Chondrocyte (in vitro differentiated cells): ENCODE data around the gene PCGF6. TPM values are rescaled to one million over a fixed set of nuclear protein-coding genes. Genes with fewer than 3 reads are reported as not detected.

Experiments
- DNase-seq: peaks from one replicate; pipeline ENCODE4 v3.0.0; 2021; ENCODE audit warnings: mixed read lengths, low spot score
- H3K27ac Mint-ChIP-seq: one replicate; pipeline ENCODE4 v1.8.0; 2021; ENCODE audit warnings: mild to moderate bottlenecking, moderate library complexity, mixed read lengths; ENCODE audit not compliant: unreplicated experiment
- H3K27me3 Mint-ChIP-seq: 2 replicates; pipeline ENCODE4 v1.8.0; 2021; ENCODE audit warnings: low read depth, mixed read lengths
- H3K36me3 Mint-ChIP-seq: 2 replicates; pipeline ENCODE4 v1.8.0; 2021; ENCODE audit warnings: low read depth, mixed read lengths
- H3K4me1 Mint-ChIP-seq: 2 replicates; pipeline ENCODE4 v1.8.0; 2021; ENCODE audit warnings: low read depth, mild to moderate bottlenecking, mixed read lengths
- H3K4me3 Mint-ChIP-seq: one replicate; pipeline ENCODE4 v1.8.0; 2021; ENCODE audit warnings: mild to moderate bottlenecking, moderate library complexity, mixed read lengths; ENCODE audit not compliant: unreplicated experiment
- H3K9me3 Mint-ChIP-seq: 2 replicates; pipeline ENCODE4 v1.8.0; 2021; ENCODE audit warnings: low read depth, mixed read lengths
- CTCF ChIP-seq: fragments of 200-600 bp; sonication (generic); IDR thresholded peaks from 2 replicates; pipeline ENCODE4 v1.5.0; 2021; ENCODE audit warnings: antibody characterized with exemption, mild to moderate bottlenecking, moderate library complexity
- total RNA-seq: library from RNA; stranded (reverse); gene quantifications from 3 replicates; pipeline ENCODE4 v1.2.1, GENCODE V29; 2021

PCGF6 gene
- total RNA-seq, 1 donor from 2014 or later: 11.4 TPM

GRCh38 chr10:103278862-103279298 lies 72.1 kb downstream of the PCGF6 start:
- Mint-ChIP-seq H3K9me3 (no peaks in the 10 kb centered on the region), H3K27me3 (peaks cover 11% of the 10 kb centered on the region), H3K4me1 (peaks cover 28% of the 10 kb centered on the region), H3K27ac (no peak overlapping the region), H3K36me3 (peaks cover 6% of the 10 kb centered on the region), H3K4me3 (peak overlapping the region; percentile 62)
- DNase-seq: no peak
- no peak for TF ChIP-seq CTCF

GRCh38 chr10:103278537-103278823 lies 72.5 kb downstream of the PCGF6 start:
- no peak for TF ChIP-seq CTCF
- H3K27ac Mint-ChIP-seq: no peak overlapping the region
- H3K27me3 Mint-ChIP-seq: peaks cover 11% of the 10 kb centered on the region
- peaks cover 32% of the 10 kb centered on the region for H3K4me1 Mint-ChIP-seq
- no peaks in the 10 kb centered on the region for H3K9me3 Mint-ChIP-seq
- H3K36me3 Mint-ChIP-seq: peaks cover 6% of the 10 kb centered on the region
- peak overlapping the region; percentile 62 for H3K4me3 Mint-ChIP-seq
- DNase-seq: no peak

GRCh38 chr10:103277713-103278536 lies 73.0 kb downstream of the PCGF6 start:
- no peaks in the 10 kb centered on the region for H3K9me3 Mint-ChIP-seq
- peak overlapping the region; percentile 64 for H3K4me3 Mint-ChIP-seq
- peaks cover 3% of the 10 kb centered on the region for H3K36me3 Mint-ChIP-seq
- no peak for DNase-seq
- H3K27me3 Mint-ChIP-seq: peaks cover 9% of the 10 kb centered on the region
- no peak for TF ChIP-seq CTCF
- H3K4me1 Mint-ChIP-seq: peaks cover 37% of the 10 kb centered on the region
- H3K27ac Mint-ChIP-seq: no peak overlapping the region

- H3K4me3 Mint-ChIP-seq: peak within 1 kb of the TSS; percentile 73
- TF ChIP-seq CTCF: peak; percentile 36
- peaks cover 3% of the 10 kb centered on the region for H3K36me3 Mint-ChIP-seq
- DNase-seq: no peak
- no peaks in the 10 kb centered on the region for H3K9me3 Mint-ChIP-seq
- peaks cover 40% of the 10 kb centered on the region for H3K4me1 Mint-ChIP-seq
- H3K27me3 Mint-ChIP-seq: peaks cover 9% of the 10 kb centered on the region
- no peak within 1 kb of the TSS for H3K27ac Mint-ChIP-seq
These were observed 73.8 kb downstream of the PCGF6 start, which contains the start of gene INA for GRCh38 chr10:103276896-103277712. Gene INA (plus strand): TSS chr10:103277138. CDS start chr10:103277212, 74 bp downstream.

- peaks cover 7% of the 10 kb centered on the region for H3K27me3 Mint-ChIP-seq
- no peak for TF ChIP-seq CTCF
- peaks cover 36% of the 10 kb centered on the region for H3K4me1 Mint-ChIP-seq
- peaks cover 3% of the 10 kb centered on the region for H3K36me3 Mint-ChIP-seq
- peak overlapping the region; percentile 73 for H3K4me3 Mint-ChIP-seq
- no peak for DNase-seq
- H3K27ac Mint-ChIP-seq: no peak overlapping the region
- no peaks in the 10 kb centered on the region for H3K9me3 Mint-ChIP-seq
These were observed 74.6 kb downstream of the PCGF6 start for GRCh38 chr10:103276251-103276895.
